Fibroblast of the aortic adventitia (primary cell): Measurements from ENCODE around the gene MAP3K6. TPM values are rescaled to one million over a fixed set of nuclear protein-coding genes. Genes with fewer than 3 reads are reported as not detected.
A peak's percentile ranks its signal among the peaks of the same experiment; 100 is the strongest.

Experiments
- DNase-seq: peaks from one replicate; pipeline ENCODE4 v3.0.0-alpha.2; 2010; ENCODE audit warnings: low read depth
- H3K4me3 ChIP-seq: 2 replicates; pipeline ENCODE4 v1.5.1; 2011; ENCODE audit warnings: low read depth, mild to moderate bottlenecking, control low read depth, low read length, moderate library complexity
- total RNA-seq: library from RNA; depleted of rRNA; stranded (reverse); fragments of >200 nt; gene quantifications from 2 replicates; pipeline ENCODE4 v1.2.3, GENCODE V29; 2012; ENCODE audit warnings: low replicate concordance
- TF ChIP-seq, protein P1 (sequence below): IDR thresholded peaks from 2 replicates; pipeline ENCODE4 v1.5.1; 2011; ENCODE audit warnings: mild to moderate bottlenecking, low read length, control low read depth, inconsistent platforms; ENCODE audit not compliant: insufficient read depth

MAP3K6 gene
- total RNA-seq, 1 donor, result 18.2 TPM

DNA sequence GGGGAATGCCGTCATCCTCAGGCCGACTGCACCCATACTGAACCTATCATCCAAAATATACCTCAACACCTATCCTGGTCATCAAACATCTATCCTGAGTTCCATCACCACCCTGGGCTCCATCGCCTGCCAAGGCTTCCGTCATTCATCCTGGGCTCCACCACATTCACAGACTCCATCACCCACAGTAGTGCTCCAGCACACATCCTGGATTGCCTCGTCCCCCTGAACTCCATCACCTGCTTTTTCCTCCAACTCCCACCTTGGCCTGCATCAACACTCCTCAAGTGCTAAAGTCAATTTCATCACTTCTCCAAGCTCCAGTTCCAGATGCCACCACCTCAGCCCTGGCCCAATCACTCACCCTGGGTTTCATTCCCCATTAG, 7.8 kb downstream of the MAP3K6 start:
- H3K4me3 ChIP-seq, result no peak overlapping the region
- DNase-seq, result no peak
- TF ChIP-seq, protein P1, sequence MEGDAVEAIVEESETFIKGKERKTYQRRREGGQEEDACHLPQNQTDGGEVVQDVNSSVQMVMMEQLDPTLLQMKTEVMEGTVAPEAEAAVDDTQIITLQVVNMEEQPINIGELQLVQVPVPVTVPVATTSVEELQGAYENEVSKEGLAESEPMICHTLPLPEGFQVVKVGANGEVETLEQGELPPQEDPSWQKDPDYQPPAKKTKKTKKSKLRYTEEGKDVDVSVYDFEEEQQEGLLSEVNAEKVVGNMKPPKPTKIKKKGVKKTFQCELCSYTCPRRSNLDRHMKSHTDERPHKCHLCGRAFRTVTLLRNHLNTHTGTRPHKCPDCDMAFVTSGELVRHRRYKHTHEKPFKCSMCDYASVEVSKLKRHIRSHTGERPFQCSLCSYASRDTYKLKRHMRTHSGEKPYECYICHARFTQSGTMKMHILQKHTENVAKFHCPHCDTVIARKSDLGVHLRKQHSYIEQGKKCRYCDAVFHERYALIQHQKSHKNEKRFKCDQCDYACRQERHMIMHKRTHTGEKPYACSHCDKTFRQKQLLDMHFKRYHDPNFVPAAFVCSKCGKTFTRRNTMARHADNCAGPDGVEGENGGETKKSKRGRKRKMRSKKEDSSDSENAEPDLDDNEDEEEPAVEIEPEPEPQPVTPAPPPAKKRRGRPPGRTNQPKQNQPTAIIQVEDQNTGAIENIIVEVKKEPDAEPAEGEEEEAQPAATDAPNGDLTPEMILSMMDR, result no peak

- TF ChIP-seq, protein P1, result no peak
- no peak overlapping the region for H3K4me3 ChIP-seq
- no peak for DNase-seq
Measured at GRCh38 chr1:27358038-27358927, 8.5 kb downstream of the MAP3K6 start.

- TF ChIP-seq, protein P1, result peak; percentile 89
- DNase-seq, result peak; percentile 53
- H3K4me3 ChIP-seq, result no peak overlapping the region
Measured at GRCh38 chr1:27357281-27358037, 9.3 kb downstream of the MAP3K6 start.

DNA sequence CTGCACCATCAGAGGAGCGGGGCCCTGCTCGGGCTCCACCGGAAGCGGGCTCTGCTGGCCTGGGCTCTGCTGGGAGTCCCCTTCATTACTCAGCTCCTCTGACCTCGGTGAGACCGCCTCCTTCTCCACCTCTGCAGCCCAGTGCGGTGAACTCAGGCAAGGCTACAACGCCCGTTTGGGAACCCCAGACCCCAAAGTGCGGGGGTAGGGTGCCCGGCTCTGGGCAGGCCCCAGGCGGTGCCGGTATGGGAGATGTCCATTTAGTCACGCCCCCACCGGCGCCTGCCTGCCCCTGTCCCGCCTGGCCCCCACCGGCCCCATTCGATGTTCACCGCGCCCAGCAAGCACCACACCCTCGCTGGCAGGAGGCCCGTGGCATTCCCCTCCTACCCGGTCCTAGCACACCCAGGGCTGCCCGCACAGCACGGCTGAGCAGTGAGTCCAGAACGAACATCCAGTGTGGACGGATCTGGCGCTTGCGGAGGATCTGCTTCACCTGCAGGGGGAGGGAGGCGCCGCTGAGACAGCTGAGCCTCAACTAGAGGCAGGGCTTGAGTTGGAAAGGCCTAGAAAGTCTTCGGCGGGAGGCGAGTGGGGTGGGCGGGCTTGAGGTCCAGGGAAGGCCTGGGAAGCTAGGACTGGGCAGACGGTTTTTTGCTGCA, 10.0 kb downstream of the MAP3K6 start:
- DNase-seq, result no peak
- TF ChIP-seq, protein P1, result no peak
- H3K4me3 ChIP-seq, result no peak overlapping the region

GRCh38 chr1:27356277-27356618, 10.5 kb downstream of the MAP3K6 start:
- no peak for DNase-seq
- TF ChIP-seq, protein P1, result no peak
- H3K4me3 ChIP-seq, result no peak overlapping the region

DNA sequence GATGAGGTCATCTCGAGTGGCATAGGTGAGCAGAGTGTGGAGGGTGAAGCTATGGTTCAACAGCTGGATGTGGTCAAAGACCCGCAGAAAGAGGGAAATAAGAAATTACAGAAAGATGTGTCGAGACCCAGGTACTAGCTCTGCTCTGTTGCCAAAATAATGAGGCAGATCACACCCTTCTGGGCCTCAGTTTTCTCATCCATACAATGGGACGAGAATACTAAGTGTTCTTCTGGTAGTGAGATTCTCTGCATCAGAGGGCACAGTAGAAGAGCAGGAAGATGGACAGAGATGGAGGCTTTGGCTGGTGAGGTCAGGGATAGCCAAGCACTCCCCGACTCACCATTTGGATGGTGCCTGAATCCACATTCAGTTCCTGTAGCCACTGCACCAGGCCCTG, 11.1 kb downstream of the MAP3K6 start:
- H3K4me3 ChIP-seq, result no peak overlapping the region
- TF ChIP-seq, protein P1, result no peak
- no peak for DNase-seq
